GM21528 (cell line): ENCODE results near the gene C17orf100.
"Not testable (repeated sequence)": the region's sequence is repeated elsewhere in the genome, so short reads cannot be mapped to it uniquely, and the experiment has no call there.

Source experiments
- ATAC-seq: cut with Tn5 transposase; IDR thresholded peaks from one replicate; pipeline ENCODE4 v1.9.1; 2021; ENCODE audit warnings: mild to moderate bottlenecking, moderate library complexity; ENCODE audit not compliant: unreplicated experiment, low FRiP score

The C17orf100 gene

DNA sequence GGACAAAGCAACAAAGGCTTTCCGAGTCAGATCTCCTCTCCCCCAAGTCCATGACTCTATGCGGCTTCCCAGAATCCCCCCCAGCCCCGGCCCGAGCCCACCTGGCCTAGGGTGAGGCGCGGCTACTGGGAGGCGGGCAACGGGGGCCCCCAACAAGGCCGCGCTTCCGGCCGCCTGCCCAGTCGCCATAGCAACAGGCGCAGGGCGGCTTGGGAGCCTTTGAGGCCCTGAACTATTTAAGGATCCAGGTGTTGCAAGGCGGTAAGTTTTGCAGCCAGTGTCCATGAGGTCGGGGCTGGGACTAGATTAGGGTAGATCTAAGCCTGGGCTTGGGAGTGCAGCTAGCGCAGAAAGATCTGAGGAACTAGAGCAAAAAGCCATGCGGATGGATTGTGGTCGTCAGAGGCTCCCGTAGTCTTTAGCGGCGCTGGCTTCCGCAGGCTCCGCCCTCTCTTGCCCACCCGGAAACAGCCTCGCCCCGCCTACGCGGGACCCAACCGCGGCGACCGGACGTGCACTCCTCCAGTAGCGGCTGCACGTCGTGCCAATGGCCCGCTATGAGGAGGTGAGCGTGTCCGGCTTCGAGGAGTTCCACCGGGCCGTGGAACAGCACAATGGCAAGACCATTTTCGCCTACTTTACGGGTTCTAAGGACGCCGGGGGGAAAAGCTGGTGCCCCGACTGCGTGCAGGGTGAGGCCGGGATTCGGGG lies 10.9 kb upstream of the C17orf100 start, which contains the start of the genes KIAA0753 and TXNDC17:
Gene KIAA0753 (minus strand): TSS at position 176 of the 711 bp plus-strand sequence. CDS start 5,608 bp downstream, outside the sequence.
Gene TXNDC17 (plus strand): TSS at position 525 of the 711 bp plus-strand sequence. CDS start 23 bp downstream, at position 548.
- ATAC-seq: peak; percentile 85

DNA sequence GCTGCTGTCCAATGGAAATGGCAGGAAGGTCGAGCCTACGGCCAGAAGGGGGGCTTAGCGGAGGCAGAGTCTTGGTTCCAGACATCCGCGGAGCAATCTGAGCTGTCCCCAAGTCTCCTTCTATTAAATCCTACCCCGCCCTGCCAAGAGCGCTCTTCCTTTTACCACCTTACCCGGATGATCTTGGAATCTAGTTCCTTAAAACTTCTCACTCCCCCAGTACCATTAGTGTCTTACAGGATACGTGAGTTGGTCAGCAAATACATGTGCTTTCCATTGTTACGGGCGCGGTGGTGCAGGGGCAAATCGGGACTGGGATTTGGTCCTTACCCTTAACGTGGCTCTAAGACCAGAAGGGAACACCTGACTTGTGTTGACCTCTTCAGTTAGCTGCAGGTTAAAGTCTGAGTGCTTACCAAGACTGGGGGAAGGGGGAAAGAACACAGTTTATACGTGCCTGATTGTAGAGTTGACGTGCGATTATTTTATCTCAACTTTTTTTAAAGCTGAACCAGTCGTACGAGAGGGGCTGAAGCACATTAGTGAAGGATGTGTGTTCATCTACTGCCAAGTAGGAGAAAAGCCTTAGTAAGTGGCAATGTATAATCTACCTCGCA lies 10.2 kb upstream of the C17orf100 start:
- ATAC-seq: peak; percentile 13

DNA sequence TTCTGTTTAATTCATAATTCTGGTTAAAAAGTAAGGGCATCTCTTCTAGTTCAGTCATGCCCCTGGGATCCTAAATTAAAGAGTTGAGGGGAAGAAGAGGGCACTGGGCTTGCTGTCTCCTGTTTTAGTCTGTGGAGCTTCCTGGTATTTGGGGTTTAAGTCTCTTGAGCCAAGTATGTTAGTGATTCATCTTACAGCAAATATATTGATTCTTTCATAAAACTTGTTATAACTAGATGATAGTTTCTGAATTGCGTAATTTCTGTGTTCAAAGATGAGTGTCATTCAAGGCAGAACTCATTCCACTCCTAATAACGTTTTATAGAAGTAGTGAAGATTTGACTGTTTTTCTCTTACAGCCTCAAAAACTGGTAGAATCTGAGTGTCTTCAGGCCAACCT lies 9.0 kb upstream of the C17orf100 start:
- no peak for ATAC-seq

DNA sequence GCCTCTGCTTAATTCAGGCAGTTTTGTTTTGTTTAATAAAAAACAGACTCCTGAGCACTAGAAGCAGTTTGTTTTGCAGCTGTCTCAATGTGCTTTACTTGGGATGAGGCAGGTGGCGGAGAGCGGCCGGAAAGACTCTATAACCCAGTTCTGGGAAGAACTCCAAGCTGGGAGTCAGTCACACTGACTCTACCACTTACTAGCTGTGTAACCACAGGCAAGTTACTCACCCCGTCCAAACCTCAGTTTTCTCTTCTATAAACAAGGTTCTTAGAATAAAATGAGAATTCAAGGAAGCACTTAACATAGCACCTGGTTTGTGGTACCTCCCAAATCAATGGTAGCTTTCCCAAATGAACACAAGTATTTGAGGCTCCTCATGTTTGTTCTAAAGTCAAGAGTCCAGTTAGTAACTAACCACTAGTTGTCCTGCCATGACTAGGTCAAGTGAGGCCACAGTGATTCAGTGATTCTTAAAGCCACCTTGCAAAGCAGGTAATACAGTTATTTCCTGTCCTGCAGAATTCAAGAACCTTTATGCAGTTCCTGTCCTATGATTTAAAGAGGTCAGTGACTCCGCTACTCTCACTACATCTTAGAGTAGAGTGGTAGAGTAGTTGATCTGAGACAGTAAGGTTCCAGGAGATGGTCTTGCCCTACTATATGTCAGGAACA lies 8.0 kb upstream of the C17orf100 start:
- no peak for ATAC-seq

DNA sequence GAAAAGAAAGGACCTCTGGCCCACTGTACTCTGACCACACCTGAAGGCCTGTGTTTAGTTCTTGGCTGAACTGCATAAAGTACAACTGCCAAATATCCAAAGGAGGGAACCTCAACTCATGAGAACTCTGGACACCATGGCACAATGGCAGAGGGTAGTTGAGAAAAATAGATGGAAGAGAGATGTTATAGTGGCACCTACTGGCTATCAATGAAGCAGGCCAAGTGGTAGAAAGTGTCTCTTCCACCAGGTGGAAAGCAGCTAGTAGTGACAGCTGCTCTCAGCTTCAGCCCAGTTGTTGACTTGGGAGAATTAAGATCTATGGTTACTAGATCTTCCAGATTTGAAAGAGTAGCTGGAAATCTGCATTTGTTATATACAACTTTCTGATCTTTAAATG lies 3.4 kb upstream of the C17orf100 start:
- no peak for ATAC-seq

DNA sequence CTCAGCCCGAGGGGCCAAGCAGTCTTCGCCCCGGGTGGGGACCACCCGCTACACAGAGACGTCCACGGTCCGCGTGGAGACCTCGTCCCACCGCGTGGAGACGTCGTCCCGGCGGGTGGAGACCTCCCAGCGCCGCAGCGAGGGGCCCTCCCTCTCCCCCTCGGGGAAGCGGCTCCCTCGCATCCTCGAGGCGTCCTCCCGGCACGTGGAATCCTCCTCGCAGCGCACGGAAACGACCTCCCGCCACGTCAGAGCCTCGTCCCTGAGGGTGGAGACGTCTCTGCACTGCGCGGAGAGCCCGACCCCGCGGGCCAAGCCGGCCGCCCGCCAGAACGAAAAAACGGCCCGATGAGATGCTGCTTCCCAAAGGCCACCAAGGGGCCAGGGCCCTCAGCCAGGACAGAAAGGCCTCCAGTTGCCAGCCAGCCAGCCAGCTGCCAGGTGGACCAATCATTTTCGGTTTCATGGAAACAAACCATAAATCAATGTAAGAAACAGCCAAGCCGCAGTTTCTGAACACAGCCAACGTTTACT lies 424 bp downstream of the C17orf100 start:
- peak; percentile 9 for ATAC-seq

DNA sequence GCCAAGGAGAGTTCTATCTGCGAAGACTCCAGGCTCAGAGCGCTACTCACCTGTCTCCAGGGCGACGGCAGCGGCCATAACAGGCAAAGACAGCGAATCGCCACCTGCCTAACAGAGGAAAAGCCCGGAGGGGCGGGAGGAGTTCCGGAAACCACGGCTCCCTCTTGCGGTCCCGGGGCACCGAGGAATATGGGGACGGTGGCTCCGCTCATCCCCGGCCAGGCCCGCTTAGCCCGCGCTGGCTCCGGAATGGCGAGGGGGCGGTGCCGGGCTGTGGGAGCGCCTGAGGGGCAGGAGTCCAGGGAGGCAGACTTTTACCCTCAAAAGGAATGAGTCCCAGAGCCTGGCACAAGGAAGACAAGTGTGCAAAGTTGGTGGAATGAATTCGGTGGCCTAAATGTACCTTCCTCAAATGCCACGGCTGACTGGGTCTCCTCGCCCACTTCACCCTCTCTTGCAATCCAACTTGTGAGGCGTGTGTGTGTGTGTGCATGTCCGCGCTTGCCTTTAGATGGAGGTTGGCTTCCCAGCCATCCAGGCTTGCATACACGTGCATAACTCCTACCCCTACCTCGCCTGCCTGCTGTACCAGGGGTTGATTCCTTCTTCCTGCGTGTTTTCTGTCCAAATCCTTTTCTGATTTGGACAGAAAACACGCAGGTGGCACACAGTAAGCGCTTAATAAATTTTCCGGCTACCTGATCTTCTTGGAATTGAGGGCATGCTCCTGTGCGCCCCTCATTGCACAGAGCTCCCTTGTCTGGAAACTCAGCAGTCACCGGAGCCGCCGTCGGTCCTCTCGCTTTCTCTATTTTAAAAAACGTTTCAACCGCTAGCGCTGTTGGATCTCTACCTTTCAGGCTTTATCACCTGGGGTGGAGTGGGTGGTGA lies 3.5 kb downstream of the C17orf100 start:
- ATAC-seq: no peak

DNA sequence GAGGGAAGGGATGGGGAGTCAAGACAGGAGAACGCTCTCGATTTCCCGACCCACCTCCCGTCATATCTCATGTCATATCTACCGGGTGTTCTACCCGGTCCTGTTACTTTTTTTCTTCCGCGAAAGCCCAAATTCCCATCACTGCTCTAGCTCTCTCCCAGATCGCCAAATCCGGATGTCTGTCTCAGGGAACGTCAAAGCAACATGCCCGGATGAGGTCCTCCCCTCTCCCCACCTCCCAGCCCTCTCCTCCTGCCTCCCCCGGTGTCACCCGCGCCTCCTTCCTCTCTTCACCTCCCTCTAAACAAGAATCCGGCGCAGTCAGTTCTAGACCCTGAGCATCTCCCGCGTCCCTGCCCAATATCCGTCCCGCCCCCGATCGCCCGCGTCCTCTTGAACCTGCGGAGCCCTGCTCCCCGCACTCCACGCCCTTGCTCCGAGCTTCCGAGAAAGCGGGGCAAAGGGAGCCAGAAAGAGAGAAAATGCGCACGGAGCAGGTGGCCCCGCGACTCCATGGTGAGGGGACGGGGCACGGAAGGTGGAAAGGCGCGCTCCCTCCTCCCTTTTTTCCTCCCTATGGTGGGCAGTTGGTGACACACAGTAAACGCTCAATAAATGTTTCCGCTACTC lies 4.3 kb downstream of the C17orf100 start:
- not testable (repeated sequence) for ATAC-seq

DNA sequence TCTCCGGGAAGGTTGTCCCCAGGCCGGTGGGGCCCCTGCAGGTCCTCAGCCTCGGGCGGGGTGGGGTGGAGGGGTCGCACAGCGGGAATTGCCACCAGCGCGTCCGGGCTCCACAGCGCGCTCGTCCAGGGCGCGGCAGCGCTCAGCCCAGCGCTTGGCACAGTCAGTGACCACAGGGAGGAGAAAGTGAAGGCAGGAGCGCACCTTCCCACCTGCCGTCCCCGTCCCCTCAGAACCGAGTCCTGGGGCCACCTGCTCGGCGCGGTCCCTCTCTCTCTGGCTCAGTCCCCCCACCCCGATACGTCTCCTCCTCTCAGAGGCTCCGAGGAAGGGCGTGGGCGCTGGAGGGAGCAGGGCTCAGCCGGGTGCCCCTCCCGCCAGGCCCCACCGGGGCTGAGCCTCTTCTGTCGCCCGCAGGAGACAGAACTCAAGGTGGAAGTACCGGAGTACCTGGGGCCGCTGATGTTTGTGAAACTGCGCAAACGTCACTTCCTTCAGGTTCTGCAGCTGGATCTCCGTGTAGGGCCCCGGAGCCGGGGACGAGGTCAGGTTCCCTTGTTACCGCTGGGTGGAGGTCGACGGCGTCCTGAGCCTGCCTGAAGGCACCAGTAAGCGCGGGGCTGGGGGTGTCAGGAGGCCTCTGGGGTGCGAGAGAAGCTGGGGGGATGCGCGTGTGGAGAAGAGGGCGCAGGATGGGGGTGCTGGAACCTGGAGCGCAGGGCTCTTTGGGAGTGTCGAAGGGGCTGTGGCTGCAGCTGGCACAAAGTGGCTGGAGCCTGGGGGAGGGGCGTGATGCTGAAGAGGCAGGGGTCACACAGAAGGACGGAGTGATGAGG lies 5.5 kb downstream of the C17orf100 start:
- not testable (repeated sequence) for ATAC-seq

DNA sequence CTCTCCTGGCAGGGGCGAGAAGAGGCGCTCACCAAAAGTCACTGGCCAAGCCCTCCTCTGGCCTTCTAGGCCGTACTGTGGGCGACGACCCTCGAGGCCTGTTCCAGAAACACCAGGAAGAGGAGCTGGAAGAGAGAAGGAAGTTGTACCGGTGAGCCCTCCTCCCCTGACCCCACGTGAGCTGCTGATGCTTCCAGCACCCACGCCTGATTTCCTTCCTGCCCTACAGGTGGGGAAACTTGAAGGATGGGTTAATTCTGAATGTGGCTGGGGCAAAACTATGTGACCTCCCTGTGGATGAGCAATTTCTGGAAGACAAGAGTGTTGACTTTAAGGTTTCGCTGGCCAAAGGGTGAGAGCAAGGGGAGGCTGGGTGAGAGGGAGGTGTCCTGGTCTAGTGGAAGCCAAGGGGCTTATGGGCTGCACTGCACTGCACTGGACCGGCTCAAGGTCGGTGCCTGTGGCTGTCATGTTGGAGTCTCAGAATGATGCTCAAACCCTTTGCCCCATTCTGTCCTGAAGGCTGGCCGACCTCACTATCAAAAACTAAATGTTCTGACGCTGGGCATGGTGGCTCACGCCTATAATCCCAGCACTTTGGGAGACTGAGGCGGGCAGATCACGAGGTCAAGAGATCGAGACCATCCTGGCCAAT lies 6.2 kb downstream of the C17orf100 start:
- ATAC-seq: no peak

DNA sequence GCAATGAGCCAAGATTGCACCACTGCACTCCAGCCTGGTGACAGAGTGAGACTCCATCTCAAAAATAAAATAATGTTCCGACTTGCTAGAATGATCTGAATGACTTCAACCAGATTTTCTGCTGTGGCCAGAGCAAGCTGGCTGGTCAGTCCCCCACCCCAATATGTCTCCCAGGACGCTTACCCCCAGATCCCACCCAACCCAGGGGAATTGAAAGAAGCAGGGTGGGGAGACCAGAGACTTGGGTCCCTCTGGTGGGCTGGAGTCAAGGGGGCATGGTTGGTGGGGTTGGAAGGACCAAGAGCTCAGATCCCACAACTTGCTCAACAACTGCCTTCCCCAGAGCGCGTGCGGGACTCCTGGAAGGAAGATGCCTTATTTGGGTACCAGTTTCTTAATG lies 6.8 kb downstream of the C17orf100 start:
- ATAC-seq: not testable (repeated sequence)

DNA sequence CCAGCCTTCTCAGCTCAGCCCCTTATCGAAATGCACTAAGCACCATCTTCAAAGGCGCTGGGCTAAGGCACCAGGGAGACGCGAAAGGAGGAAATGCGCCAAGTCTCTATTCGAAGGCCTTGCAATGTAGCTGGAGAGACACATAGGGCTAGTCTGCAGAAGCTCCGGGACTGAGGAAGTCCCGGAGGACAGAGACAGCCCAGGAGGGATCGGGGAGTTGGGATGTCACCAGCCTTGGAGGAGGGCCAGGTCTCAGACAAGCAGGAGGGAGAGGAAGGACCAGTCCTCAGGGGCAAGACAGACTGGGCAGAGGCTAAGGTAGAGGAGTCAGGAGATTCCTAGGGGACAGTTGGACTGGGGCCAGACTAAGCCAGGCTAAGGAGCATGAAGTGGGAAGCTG lies 8.5 kb downstream of the C17orf100 start:
- ATAC-seq: no peak

DNA sequence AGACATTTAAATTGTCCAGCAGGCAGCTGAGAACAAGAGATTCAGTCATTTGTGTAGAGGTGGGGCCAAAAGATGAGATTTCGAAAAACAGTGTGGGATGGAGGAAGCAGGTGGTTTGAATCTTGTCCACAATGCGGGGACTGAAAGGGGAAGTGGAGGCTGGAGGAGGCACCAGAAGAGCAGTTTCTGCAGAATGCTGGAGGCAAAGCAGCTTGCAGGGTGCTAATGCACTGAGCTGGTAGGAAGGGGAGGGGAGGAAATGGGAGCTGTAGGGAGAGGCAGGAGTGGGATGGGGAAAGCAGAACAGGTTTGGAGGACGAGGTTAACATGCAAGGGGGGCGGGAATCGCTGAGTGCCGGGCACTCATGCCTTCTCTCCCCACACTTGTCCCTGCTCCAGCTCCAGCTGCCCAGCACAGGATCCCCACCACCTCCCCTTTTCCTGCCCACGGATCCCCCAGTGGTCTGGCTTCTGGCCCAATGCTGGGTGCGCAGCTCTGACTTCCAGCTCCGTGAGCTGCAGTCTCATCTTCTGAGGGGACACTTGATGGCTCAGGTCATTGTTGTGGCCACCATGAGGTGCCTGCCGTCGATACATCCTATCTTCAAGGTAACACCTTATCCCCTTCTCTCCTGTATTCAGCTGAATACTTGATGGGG lies 9.4 kb downstream of the C17orf100 start:
- ATAC-seq: peak; percentile 69

DNA sequence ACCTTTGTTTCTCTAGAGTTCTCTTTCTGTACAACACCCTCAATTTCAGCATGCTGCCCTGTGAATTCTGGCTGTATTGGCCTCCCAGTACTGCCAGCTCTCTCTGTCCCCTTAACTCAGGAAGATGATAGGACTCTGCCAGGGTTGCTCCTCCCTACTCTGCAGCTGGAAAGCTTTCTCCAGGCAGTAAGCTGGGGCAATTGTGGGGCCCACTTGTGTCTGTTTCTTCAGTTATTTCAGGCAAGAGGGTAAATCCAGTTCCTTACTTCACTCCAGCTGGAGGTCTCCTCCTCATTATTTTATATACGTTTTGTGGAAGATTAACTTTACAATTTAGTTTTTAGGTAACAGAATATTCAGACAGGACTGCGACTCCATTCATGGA lies 9.9 kb downstream of the C17orf100 start:
- no peak for ATAC-seq

DNA sequence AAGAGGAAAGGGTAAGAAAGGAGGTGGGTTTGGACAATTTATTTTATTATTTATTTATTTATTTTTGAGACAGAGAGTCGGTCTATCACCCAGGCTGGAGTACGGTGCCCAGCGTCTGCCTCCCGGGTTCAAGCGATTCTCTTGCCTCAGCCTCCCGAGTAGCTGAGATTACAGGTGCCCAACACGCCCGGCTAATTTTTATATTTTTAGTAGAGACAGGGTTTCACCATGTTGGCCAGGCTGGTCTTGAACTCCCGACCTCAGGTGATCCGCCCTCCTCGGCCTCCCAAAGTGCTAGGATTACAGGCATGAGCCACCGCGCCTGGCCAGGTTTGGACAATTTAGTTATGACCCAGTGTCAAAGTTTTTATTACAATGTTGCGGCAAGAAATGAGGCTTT lies 11.6 kb downstream of the C17orf100 start:
- not testable (repeated sequence) for ATAC-seq

DNA sequence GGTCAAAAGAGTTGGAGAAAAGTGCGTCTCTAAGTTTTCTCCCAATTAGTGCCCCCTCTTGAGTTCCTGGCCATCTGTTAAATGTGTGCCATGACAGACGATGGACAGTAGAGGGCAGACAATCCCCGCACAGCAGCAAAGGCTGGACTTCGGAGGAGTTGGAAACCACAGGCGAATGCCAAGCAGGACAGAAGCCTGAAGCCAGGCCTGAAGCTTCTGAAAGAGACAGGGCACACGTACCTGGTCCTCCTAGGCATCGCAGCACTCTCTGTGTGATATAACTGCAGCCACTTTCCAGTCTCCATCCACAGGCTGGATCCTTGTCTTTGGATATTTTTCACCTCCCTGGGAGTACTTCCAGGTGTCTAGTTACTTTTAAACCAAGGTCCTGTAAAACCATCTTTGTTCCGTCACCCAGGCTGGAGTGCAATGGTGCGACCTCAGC lies 14.5 kb downstream of the C17orf100 start:
- no peak for ATAC-seq

DNA sequence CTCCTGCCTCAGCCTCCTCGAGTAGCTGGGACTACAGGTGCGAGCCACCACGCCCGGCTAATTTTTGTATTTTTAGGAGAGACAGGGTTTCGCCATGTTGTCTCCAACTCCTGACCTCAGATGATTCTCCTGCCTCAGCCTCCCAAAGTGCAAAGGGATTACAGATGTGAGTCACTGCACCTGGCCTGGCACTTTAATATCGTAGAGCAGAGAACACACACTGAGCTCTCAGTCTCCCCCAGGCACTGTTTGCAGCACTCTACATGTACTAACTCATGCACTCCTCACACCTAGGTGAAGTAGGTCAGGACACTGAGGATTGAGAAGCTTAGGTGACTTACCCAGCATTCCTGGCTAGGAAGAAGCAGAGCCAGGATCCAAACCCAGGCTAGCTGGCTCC lies 15.0 kb downstream of the C17orf100 start:
- ATAC-seq: no peak

DNA sequence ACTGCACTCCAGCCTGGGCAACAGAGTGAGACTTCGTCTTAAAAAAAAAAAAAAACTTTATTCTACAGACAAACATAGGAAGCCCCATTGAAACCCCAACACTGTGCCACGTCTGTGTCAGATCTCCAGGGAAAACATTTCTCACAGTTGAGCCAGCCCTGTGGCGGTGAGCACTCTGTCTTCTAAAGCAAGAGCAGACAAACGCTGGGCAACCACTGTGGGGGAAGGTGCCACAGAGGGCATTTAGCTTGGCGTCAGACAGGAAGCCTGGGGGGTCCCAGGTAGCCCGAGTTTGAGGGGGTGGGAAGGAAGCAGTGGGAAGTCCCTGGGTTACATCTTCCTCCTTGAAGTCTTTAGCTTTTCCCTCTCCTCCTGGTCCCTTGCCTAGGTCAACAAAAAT lies 16.0 kb downstream of the C17orf100 start:
- ATAC-seq: no peak
